Ectodermal cell (in vitro differentiated cells): ENCODE data around the gene CCL3.
"Not testable (repeated sequence)": the region's sequence is repeated elsewhere in the genome, so short reads cannot be mapped to it uniquely, and the experiment has no call there.

Experiments
- H3K27ac ChIP-seq: 2 replicates; pipeline ENCODE4 v1.7.0; 2013; ENCODE audit warnings: mild to moderate bottlenecking, low read depth, low read length; ENCODE audit not compliant: insufficient read depth, poor library complexity, severe bottlenecking
- H3K27me3 ChIP-seq: 2 replicates; pipeline ENCODE4 v1.7.0; 2013; ENCODE audit warnings: mild to moderate bottlenecking, low read length; ENCODE audit not compliant: insufficient read depth, control insufficient read depth, poor library complexity, severe bottlenecking
- H3K36me3 ChIP-seq: one replicate; pipeline ENCODE4 v1.7.0; 2013; ENCODE audit warnings: low read length; ENCODE audit not compliant: control insufficient read depth, insufficient read depth
- H3K4me1 ChIP-seq: one replicate; pipeline ENCODE4 v1.7.0; 2013; ENCODE audit warnings: low read length; ENCODE audit not compliant: control insufficient read depth, insufficient read depth
- H3K4me3 ChIP-seq: 2 replicates; pipeline ENCODE4 v1.7.0; 2013; ENCODE audit warnings: low read depth, low read length, control low read depth; ENCODE audit not compliant: insufficient read depth
- H3K9me3 ChIP-seq: 2 replicates; pipeline ENCODE4 v1.7.0; 2013; ENCODE audit warnings: mild to moderate bottlenecking, low read length, moderate library complexity; ENCODE audit not compliant: control insufficient read depth
- WGBS, 2 experiments: methylation state at CpG; one replicate each; pipeline ENCODE4 v1.1.7; 2013; ENCODE audit warnings: missing lambda C conversion rate in 2 of 2; 5-methylcytosine and 5-hydroxymethylcytosine counted together

The CCL3 gene

DNA sequence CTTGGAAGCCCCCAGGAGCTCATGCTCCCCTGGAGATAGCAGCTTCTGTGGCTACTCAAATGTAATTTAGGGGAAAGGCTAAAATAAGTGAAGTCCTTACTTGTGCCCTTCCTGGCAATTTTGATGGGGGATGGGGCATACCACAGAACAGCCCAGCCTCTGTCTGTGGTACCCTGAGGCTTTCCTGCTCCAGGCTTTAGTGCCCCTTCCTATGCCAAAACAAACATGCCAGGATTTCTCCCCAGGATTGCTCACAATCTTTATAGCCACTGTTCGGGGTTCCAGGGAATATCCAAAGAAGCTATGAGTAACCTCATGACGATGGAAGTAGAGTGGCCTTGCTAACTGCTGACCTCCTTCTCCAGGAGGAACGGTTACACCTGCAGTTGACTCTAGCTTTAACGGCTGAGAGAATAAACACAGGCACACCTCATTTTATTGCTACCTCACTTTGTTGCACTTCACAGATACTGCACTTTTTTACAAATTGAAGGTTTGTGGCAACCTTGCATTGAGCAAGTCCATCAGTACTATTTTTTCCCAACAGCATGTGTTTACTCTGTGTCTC, 38.6 kb upstream of the CCL3 start:
- Histone ChIP-seq H3K9me3 (peaks cover 4% of the 10 kb centered on the region), H3K4me1 (no peaks in the 10 kb centered on the region), H3K4me3 (no peak overlapping the region), H3K27me3 (no peaks in the 10 kb centered on the region), H3K36me3 (no peaks in the 10 kb centered on the region), H3K27ac (no peak overlapping the region)
- 88 to 90% methylated on average over 4 of the region's 4 CpGs for WGBS, 2 experiments

DNA sequence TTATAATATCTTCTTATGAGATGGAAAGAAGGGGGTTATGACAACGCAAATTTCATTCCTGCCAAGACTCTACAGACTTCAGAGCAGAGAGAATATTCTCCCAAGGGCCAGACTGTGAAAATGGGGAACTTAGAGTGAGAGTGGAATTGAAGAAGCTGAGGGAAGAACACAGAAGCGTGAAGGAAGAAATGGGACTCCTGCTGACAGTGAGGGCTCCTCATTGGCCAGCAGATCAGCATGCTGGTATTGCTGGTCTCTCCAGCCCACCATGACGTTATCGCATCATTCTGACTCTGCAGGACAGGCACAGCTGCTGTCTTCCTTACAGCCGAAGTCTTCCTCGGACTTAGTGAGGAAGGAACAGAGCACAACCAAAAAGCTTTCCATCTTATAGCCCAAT, 38.0 kb upstream of the CCL3 start:
- no peaks in the 10 kb centered on the region for H3K27me3 ChIP-seq
- H3K4me3 ChIP-seq, result no peak overlapping the region
- no peaks in the 10 kb centered on the region for H3K4me1 ChIP-seq
- H3K27ac ChIP-seq, result no peak overlapping the region
- H3K9me3 ChIP-seq, result peaks cover 4% of the 10 kb centered on the region
- WGBS, 2 experiments, result 87 to 91% methylated on average over 6 of the region's 6 CpGs
- H3K36me3 ChIP-seq, result no peaks in the 10 kb centered on the region

GRCh38 chr17:36127199-36127893, 37.4 kb upstream of the CCL3 start:
- H3K4me1 ChIP-seq, result no peaks in the 10 kb centered on the region
- 89 to 97% methylated on average over 7 of the region's 7 CpGs for WGBS, 2 experiments
- H3K27ac ChIP-seq, result no peak overlapping the region
- no peaks in the 10 kb centered on the region for H3K36me3 ChIP-seq
- no peak overlapping the region for H3K4me3 ChIP-seq
- H3K9me3 ChIP-seq, result peaks cover 4% of the 10 kb centered on the region
- H3K27me3 ChIP-seq, result no peaks in the 10 kb centered on the region

GRCh38 chr17:36124879-36125824, 35.2 kb upstream of the CCL3 start:
- WGBS, 2 experiments, result 94% methylated on average over 9 of the region's 9 CpGs

DNA sequence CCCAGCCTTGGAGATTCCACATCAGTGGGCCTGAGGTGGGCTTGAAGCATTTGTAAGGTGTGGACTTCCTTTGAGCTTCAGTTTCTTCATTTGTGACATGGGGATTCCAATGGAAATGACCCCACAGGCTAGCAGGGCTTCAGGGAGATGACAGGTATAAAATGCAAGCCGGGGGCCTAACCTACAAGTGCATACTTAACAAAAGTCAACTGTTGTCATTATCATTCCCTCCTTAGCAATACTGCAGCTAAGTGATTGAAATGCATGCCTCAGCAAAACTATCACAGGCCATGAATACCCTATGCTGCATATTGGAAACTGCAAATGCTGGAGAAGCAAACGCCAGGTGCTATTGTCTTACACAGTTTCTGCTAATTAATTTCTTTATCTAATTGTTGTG, 33.5 kb upstream of the CCL3 start:
- WGBS, 2 experiments, result 84% methylated on average over 2 of the region's 2 CpGs
- Histone ChIP-seq H3K4me1 (no peaks in the 10 kb centered on the region), H3K36me3 (no peaks in the 10 kb centered on the region)

More at GRCh38 chr17:36124879-36125824, 35.2 kb upstream of the CCL3 start:
- Histone ChIP-seq H3K9me3 (peaks cover 4% of the 10 kb centered on the region), H3K36me3 (no peaks in the 10 kb centered on the region), H3K4me1 (no peaks in the 10 kb centered on the region), H3K27me3 (no peaks in the 10 kb centered on the region), H3K4me3 (no peak overlapping the region), H3K27ac (no peak overlapping the region)

DNA sequence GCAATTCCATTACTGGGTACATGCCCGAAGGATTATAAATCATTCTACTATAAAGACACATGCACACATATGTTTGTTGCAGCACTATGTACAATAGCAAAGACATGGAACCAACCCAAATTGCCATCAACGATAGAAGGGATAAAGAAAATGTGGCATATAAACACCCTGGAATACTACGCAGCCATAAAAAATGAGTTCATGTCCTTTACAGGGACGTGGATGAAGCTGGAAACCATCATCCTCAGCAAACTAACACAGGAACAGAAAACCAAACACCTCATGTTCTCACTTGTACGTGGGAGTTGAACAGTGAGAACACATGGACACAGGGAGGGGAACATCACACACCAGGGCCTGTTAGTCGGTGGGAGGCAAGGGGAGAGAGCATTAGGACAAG, 31.2 kb upstream of the CCL3 start:
- 84 to 90% methylated on average over 6 of the region's 6 CpGs for WGBS, 2 experiments
- H3K27me3 ChIP-seq, H3K4me1 ChIP-seq, H3K4me3 ChIP-seq, H3K27ac ChIP-seq, H3K9me3 ChIP-seq, H3K36me3 ChIP-seq: not testable (repeated sequence)

More for the DNA sequence above, 33.5 kb upstream of the CCL3 start:
- no peak overlapping the region for H3K27ac ChIP-seq
- H3K27me3 ChIP-seq, result no peaks in the 10 kb centered on the region
- peaks cover 4% of the 10 kb centered on the region for H3K9me3 ChIP-seq
- no peak overlapping the region for H3K4me3 ChIP-seq

DNA sequence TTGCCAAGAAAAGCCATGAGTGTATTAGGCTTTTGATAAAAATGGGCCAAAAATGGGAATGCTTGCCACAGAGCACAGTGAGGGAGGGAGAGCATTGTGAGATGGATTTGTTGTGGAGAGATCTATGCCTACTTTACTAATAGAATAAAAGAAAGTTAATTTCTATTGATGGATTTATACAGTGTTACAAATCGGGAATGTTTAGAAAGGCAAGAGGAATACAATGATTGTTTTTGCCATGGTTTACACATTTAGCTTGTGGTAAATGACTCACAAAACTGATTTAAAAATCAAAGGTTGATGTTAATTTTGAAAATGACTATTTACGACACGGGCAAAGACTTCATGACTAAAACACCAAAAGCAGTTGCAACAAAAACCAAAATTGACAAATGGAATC, 30.3 kb upstream of the CCL3 start:
- Histone ChIP-seq H3K9me3 (peaks cover 4% of the 10 kb centered on the region), H3K27ac (no peak overlapping the region), H3K4me3 (no peak overlapping the region), H3K4me1 (peaks cover 7% of the 10 kb centered on the region), H3K27me3 (no peaks in the 10 kb centered on the region), H3K36me3 (no peaks in the 10 kb centered on the region)
- 97% methylated on average over 2 to 3 of the region's 3 CpGs for WGBS, 2 experiments

DNA sequence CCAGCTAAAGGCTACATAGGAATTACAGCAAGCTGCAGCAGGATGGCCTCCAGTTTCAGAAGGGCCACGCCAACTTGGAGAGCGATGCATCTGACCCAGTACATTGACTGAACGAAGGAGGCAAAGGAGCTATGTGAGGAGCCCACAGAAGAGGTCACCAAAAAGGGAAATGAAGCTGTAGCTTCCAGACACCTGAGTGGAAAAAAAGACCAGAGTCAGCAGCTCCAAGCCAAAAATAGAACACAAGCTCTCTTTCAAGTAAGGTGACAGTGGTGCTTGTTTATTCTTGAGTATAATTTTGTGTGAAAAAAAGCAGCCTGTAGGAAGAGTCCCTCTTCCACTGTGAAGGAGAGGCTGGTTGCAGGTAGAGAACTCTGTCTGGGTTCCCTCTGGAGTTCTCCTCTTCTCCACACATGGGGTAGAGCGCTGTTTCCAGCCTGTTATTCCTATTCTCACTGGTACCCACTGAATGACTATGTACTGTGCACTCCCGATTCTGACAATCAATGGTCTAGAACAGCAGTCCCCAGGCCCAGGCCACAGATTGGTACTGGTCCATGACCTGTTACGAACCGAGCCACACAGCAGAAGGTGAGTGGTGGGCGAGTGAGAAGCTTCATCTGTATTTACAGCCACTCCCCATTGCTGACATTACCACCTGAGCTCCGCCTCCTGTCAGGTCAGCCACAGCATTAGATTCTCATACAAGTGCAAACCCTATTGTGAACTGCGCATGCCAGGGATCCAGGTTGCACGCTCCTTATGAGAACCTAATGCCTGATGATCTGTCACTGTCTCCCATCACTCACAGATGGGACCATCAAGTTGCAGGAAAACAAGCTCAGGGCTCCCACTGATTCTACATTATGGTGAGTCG, 28.8 kb upstream of the CCL3 start:
- Histone ChIP-seq H3K27me3 (no peaks in the 10 kb centered on the region), H3K36me3 (no peaks in the 10 kb centered on the region), H3K4me3 (no peak overlapping the region), H3K4me1 (peaks cover 7% of the 10 kb centered on the region), H3K27ac (no peak overlapping the region), H3K9me3 (no peaks in the 10 kb centered on the region)
- 92 to 95% methylated on average over 11 to 12 of the region's 12 CpGs for WGBS, 2 experiments

DNA sequence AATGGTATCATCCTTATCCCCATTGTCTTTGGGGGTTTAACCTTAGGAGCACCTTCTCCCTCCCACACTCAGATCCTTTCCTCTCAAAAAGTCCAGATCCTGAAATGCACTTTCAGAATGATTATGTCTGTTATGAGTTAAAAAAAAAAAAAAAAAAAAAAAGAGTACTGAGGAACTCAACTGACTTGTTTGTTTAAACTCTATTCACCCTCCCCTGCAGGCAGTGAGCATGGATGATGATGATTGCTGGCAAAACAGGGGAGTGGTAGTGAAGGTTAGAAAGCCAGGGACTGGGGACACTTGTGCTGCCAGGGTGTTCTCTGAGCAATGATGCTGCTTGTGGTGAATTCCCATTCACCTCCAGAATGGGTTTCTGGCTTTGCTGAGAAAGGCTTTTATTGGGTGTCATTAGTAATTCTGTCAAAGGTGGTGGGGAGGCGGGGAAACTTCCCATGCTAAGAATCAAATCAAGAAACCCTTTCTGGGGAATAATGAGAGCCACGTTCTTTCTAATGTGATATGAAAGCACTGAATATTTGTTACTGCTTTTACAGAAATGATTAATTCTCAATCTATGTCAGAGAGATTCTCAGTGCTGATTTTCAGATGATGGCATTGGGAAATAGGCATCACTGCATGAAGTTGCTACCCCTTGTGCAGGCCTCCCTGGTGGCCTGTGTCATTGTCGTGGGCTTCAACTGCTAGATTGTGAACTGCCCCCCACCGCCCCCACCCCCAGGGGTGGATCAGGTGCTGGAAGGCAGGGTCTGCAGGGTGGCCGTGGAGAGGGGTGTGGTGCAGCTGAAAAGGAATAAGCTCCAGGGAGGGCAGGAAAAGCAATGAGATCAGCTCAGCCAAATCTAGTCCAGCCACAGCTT, 27.8 kb upstream of the CCL3 start:
- H3K4me1 ChIP-seq, result peaks cover 7% of the 10 kb centered on the region
- H3K36me3 ChIP-seq, result no peaks in the 10 kb centered on the region
- WGBS, 2 experiments, result 63 to 83% methylated on average over 3 to 4 of the region's 5 CpGs
- H3K4me3 ChIP-seq, result no peak overlapping the region
- no peaks in the 10 kb centered on the region for H3K27me3 ChIP-seq
- H3K27ac ChIP-seq, result no peak overlapping the region
- H3K9me3 ChIP-seq, result no peaks in the 10 kb centered on the region
